ENCODE measurements around the gene PTPRN2.
"Not testable (repeated sequence)": the region's sequence is repeated elsewhere in the genome, so short reads cannot be mapped to it uniquely, and the experiment has no call there.

The PTPRN2 gene

DNA sequence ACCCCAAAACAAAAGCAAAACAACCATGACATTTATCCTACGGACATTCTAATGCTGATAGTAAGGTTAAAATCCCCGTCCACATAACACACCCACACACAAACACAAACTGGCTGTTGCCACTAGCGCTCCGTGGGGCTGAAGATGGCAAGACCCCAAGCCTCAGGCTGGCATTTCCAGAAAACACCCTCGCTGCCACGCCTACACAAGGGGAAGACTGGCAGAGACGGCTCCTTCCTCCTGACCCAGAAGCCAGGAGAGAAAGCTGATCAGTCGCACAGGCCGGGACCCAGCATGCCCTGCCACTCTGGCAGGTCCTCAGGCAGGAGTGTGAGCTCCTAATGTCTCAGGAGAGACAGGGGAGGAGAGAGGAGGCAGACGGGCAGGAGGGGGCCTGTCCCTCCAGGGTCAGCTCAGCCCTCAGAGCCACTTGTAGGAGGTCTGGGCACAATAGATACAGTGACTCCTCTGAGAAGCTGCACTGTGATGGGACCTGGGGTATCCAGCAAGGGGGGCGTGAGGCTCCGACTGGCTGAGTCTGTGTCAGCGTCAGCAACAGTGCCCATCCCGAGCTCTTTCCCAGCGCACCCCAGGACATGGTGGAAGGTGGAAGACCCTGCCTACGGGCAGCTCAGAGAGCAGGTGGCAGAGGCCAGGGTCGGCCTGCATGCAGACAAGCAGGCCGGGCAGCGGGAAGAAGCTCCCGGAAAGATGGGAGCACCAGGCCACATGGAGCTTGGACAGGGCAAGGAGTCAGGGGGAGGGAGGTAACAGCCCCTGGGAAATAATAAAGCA is 326.9 kb downstream of the PTPRN2 start:
- H3K4me3 ChIP-seq (ENCODE audit: low read depth, low read length): no peak overlapping the region

DNA sequence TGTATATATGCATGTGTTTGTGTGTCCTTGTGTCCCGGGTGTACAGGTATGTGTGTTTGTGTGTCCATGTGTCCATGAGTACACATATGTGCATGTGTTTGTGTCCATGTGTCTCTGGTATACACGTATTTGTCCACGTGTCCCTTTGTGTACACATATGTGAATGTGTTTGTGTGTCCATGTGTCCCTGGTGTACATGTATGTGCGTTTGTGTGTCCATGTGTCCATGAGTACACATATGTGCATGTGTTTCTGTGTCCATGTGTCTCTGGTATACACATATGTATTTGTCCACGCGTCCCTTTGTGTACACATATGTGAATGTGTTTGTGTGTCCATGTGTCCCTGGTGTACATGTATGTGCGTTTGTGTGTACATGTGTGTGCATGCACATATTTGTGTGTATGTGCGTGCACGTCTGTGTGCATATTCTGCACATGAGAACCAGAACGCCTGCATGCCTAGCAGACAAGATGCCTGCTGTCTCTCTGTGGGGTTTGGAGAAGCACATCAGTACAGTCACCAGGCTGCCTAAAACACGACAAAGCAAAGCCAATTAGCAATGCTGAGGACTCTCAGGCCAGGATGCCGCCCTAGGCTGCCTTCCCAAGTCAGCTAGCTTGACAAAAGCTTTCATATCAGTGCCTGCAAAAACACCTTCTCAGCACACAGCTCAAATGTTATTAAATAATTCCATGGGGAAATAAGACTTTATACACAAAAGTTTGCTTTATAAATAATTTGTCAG is 327.8 kb downstream of the PTPRN2 start:
- no peak overlapping the region for H3K4me3 ChIP-seq (ENCODE audit: low read depth, low read length)

DNA sequence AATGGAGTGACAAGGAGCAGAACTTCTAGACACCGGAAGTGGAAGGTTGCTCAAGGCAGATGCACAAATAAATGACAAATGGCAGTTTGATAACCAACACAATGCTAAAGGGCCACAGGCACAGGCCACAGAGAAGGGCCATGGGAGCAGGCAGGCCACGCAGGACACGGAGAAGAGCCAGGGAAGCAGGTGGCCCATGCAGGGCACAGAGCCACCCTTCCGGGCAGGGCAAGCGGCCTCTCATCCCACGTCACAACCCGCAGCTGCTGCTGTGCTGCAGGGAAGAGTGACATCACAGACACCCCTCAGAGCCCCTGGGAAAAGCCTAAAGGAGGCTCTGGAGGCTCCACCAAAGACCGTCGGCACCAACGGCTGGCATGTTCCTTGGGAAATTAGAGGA is 328.5 kb downstream of the PTPRN2 start:
- no peak overlapping the region for H3K4me3 ChIP-seq (ENCODE audit: low read depth, low read length)

DNA sequence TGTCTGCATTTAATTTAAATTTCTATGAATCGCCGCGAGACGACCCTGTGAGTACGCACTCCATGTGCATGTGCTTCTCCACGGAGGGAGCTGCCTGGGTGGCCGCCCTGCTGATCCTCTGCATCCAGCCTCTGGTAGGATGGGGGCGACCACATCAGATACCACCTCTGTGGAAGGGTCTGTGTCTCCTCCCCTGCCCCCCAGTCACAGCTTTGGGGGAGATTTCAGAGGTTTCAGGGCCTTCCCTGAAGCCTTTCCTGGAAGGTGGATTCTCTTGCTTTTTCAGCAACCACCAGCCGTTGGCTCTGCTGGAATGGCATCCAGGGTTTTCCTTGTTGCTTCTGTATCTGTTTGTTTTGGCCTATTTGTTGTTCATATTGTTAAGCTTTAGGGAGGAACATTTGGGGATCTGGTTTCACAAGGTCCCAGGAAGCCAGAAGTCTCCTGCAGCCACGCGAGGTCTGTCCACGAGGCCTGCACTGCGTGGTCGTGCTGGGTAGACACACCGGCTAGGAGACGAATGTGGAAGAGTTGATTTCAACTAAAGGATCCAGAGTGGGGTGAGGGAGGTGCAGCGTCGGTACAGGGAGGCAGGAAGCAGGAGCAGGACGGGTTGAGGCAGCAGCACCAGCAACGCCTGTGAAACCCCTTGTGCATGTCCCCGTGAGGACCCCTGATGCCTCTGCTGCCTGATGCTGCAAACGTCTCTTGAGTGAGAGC is 329.1 kb downstream of the PTPRN2 start:
- no peak overlapping the region for H3K4me3 ChIP-seq (ENCODE audit: low read depth, low read length)

DNA sequence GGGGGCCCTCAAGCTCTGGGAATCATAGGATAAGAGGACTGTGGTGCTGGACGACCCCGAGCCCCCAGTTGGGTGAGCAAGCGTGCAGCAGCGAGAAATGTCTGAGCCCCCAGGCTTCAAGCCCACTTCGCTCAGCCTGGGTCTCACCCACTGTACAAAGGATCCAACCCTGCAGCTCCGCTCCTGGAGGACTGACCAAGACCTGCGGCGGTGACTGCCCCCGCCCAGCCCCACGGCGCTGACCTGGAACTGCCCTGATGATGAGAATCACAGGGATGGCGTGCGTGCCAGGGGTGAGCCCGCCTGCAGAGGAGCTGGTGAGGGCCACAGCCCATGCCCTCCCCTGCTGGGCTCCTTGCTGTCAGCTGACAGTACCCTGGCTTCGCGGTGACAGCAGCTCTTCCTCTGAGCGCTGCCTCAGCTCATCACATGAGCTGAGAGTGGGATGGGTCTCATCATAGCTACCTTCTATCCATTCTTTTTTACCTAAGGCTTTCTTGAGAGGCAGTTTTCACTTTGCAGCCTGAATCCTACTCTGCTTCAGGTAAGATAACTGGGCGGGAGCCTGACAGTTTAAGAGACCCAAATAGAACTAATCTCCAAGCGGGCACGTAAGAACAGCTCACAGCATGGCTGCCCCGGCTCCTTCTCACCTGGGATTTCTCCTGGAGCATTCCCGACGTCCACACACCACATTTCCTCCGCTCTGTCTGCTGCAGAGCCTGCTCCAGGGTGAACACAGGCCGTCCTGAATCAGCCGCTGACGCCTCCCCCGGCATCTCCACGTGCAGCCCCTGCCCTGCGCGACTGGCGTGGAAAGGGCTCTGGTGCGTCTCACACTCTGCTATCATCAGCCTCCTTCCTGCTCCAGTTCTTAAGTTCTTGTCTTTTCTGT is 329.9 kb downstream of the PTPRN2 start:
- H3K4me3 ChIP-seq (ENCODE audit: low read depth, low read length): no peak overlapping the region

DNA sequence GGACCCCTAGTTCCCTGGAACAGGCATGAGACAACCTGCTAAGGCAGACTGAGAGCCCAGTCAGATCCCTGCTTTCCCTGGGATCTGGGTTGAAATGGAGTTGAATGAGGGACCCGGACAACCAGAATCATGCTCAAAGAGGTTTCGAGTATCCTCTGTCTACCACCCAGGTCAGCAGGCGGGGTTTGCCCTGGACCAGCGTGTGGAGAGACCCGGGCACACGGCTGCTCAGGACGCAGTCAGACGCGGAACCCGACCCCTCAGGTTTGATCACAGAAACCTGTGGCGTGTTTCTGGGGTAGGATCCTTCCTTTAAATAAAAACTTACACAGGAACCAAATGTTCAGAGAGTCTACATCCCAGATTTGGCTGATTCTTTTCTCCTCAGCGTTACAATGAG is 330.6 kb downstream of the PTPRN2 start:
- H3K4me3 ChIP-seq (ENCODE audit: low read depth, low read length): no peak overlapping the region

DNA sequence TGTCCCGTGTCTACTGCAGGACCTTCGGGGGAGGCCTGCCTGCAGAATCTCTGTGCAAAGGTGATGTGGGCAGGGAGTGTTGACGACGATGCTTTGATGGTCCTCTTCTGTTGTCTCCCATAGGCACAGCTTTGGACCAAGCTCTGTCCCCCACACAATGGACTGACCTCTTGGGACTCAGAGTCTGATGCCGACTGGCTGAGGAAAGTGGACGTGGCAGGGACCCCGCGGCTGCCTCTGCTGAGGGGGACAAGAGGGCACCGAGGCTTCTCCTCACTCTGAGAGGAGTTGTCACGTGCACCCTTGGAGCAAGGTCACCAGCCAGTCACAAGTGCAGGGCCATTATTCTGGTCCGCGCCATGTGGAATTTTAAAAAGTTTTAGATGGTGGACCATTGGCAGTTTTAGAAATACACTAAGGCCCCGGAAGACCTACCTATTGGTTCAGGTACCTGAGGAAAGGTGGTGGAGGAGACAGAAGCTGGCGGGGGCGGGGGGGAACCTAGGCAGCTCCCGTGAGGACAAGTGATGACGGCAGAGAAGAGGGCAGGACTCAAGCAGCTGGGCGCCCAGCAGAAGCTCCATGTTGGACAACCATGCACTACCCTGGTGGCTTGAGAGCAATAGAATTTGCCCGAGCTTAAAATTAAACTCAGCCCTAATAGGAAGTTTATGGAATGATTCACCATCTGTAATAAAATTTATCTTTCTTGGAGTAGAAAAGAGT is 331.4 kb downstream of the PTPRN2 start:
- H3K4me3 ChIP-seq (ENCODE audit: low read depth, low read length): no peak overlapping the region

DNA sequence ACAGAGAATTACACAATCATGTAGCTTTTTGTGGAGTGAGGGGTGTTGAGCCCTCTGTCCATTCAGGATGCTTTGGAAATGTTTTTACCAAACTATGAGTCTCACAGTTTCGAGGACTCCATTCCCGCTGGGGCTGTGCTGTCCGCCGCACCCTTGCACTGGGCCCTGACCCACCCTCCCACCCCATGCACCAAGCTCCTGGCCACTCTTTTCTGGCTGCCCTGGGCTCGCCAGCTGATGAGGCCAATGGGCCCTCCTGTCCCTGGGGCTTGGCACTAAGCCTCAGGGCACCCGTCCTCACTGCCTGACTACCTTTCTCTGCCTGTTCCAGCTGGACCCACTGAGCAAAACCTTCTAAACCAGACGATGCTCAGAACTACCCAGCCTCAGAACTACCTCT is 332.1 kb downstream of the PTPRN2 start:
- H3K4me3 ChIP-seq (ENCODE audit: low read depth, low read length): no peak overlapping the region

DNA sequence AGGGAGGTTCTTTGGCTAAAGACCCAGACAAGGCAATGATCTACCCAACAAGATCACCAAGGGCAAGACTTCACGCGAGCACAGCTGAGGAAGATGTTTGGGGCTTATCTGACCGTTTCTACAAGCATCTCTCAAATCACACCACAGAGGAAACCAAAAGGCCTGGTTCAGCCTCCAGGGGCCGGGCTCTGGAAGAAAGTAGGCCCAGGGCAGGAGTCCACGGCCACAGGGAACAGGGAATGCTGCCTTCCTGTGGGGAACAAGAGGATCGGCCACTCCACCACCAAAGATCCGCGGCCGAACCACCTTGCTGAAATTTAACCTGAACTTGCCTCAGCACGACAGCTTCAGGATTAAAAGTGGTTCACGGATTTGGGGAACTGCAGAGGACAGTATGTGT is 332.5 kb downstream of the PTPRN2 start:
- no peak overlapping the region for H3K4me3 ChIP-seq (ENCODE audit: low read depth, low read length)

DNA sequence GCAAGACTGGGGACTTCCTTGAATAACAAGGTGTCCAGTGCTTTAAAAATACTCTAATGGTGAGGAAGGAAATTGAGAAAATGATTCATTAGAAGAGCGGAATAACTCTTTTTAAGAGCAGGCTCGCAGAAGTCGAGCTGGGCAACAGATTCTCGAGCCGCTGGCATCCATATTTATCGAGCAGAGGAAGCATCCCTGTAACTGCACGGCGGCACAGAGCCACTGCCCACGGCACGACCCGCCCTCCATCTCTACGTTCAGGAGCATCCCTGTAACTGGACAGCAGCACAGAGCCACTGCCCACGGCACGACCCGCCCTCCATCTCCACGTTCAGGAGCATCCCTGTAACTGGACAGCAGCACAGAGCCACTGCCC is 334.0 kb downstream of the PTPRN2 start:
- not testable (repeated sequence) for H3K4me3 ChIP-seq (ENCODE audit: low read depth, low read length)

DNA sequence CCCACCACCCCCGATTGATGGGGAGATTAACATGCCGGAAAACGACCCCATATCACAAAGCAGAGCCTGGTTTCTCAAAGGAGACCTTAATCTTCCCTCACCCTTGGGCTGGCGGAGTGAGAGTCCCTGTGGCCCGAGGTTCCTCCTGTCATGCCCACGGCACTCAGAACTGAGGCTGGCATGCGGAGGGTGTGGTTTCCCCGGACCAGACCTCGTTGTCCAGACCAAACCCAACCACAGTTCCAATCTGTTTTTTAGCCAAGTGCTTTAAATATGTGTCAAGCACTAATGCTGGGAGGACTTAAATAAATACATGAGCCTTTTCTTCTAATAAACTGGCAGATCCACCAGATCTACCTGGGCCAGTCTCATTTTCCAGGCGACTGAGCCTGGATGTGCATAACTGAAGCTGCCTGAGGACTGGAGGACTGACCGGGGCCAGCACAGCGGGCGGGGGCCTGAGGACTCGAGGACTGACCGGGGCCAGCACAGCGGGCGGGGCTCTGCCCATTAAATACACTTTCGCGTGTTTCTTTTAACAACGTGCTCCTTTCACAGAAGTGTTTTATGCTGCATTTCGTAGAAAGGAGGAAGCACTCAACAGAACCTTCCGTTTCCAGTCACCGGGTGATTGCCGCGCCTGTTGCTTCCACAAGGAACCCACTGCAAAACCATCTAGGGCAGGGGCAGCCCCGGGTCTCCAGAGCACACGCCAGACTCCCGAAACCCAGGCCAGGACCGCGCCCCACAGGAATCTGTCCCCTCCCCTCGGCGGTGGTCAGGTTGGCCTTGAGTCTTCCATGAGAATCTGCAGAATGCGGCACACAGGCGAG is 334.6 kb downstream of the PTPRN2 start:
- H3K4me3 ChIP-seq (ENCODE audit: low read depth, low read length): no peak overlapping the region

DNA sequence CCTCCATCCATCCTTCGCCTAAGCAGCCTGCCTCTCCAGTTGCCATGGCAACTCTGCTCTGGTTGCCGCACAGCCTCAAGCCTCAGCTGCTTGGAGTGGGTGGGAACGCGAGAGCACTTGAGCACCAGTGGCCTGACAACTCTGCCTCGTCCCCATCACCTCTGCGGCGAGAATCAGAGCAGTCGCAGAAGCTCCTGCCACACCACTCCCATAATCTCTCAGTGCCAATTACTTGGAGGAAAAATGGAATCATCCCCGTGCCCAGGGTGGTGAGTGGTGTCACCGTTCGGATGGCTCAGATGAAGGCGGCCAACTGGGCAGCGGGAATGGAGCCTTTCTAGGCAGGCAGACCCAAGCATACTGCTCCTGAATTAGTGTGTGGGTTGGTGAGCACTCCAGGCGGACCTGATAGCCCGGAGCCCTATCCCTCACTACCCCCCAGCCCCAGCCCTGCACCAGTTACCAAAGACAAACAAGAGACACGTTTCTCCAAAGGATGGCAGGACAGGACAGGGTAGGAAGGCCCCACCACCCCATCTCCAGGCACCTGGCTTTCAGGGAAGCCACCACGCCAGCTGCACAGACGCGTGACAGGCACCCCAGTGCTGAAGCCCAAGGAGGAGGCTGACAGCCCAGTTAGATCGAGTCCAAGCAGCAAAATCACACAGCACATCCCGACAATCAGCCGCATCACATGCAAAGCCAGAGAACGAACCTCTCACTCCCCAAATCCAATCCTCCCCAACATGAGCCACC is 335.4 kb downstream of the PTPRN2 start:
- no peak overlapping the region for H3K4me3 ChIP-seq (ENCODE audit: low read depth, low read length)

DNA sequence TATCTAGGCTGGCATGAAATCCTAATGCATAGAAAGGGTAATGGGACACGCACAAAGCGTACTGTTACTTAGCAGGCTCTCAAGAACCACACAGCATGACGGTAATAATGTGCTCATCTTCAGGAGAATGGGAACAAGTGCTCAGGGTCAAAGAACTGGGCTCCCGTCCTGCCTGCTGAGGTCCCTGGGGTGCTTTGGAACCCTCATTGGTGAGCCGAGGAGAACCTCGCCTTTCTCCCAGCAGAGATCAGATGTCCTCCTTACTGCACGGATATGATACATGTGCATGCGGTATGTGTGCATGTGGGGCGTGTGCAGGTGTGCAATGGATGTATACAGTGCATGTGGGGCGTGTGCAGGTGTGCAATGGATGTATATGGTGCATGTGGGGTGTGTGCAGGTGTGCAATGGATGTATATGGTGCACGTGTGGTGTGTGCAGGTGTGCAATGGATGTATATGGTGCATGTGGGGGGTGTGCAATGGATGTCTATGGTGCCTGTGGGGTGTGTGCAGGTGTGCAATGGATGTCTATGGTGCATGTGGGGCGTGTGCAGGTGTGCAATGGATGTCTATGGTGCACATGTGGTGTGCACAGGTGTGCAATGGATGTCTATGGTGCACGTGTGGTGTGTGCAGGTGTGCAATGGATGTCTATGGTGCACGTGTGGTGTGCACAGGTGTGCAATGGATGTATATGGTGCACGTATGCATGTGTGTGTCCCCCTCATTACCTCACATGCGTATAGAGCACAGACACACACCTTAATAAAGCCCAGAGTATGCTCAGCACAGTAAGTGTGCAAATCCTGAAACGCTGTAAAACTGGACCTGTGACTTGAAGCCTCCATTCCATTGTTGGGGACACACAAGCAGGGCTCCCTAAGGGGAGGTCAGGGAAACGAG is 336.3 kb downstream of the PTPRN2 start:
- H3K4me3 ChIP-seq (ENCODE audit: low read depth, low read length): no peak overlapping the region

DNA sequence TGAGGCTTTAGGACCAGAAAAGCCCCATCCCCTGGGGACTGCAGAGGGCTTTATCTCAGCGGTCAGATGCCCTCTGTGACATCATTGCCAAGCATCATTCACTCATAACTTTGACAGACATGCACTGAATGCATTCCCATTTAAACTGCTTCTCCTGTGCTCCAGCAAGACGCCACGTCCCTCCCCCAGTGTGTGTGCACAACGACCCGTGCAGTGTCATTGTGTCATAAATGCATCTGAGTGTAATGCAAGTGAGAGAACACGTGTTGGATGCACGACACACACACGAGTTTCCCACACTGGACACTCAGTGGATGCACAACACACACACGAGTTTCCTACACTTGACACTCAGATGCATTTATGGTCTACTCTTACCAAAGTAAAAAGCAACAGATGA is 337.9 kb downstream of the PTPRN2 start:
- no peak overlapping the region for H3K4me3 ChIP-seq (ENCODE audit: low read depth, low read length)

DNA sequence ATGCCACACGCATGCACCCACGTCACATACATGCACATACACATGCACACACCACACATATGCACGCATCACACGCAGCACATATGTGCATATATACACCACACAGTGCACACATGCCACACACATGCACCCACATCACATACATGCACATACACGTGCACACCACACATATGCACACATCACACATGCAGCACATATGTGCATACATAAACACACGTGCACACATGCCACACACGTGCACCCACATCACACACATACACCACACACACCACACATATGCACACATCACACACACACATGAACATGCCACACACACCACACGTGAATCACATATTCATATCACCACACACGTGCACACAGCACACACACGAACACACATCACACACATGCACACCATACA is 338.8 kb downstream of the PTPRN2 start:
- no peak overlapping the region for H3K4me3 ChIP-seq (ENCODE audit: low read depth, low read length)

DNA sequence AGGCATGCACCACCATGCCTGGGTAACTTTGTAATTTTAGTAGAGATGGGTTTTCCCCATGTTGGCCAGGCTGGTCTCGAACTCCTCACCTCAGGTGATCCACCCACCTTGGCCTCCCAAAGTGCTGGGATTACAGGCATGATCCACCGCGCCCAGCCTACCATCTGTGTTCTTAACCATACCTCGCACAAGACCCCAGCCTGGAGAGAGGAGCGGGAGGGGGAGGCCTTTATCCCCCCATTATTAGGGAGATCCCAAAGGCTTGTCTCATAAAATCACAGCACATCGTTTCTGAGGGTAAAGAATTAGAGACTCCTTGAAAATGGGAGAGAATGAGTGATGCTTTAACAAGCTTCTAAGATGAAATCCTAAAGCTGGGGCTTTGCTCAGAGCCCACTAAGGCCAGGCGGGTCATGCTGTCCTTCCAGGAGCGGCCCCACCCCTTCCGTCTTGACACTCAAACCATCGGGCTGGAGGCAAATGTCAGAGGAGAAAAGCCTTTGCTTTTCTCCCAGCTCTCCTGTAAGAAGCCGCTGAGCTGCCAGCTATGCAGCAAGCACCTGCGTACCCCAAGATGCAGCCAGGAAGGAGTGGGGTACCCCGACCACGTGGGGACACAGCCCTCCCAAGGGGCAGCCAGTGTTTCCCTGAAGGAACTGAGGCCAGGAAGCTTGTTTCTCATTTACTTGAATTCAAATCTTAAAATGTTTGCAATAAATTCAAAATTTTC is 339.7 kb downstream of the PTPRN2 start:
- H3K4me3 ChIP-seq (ENCODE audit: low read depth, low read length): no peak overlapping the region

Data from iPS-11a (cell line).